GM12878 (cell line): ENCODE data around the gene TRIM17. TPM values are rescaled to one million over a fixed set of nuclear protein-coding genes. Genes with fewer than 3 reads are reported as not detected.

Experiments used
- ATAC-seq: fragments of 200-7000 bp; cut with Tn5 transposase; 3 replicates; pipeline ENCODE4 v1.9.1; 2020; ENCODE audit warnings: mild to moderate bottlenecking, moderate library complexity
- BruUV-seq: library from RNA; stranded (reverse); fragments of 400-500 nt; replicated peaks from 2 replicates; lab custom pipeline; 2021; lab: Mats Ljungman, UMichigan
- CTCF ChIA-PET: fragments of 300-600 bp; sonication (Branson Sonifier 250); formaldehyde crosslinking; extraction: SDS; loops from one replicate; lab custom pipeline; 2021; ENCODE audit warnings: inconsistent platforms; lab: Yijun Ruan, JAX
- POLR2A ChIA-PET: fragments of 350-600 bp; formaldehyde crosslinking; extraction: SDS; loops from one replicate; lab custom pipeline; 2021; ENCODE audit warnings: inconsistent platforms; lab: Charles Lee
- RAD21 ChIA-PET: fragments of 300-600 bp; sonication (Branson Sonifier 250); formaldehyde crosslinking; loops from one replicate; lab custom pipeline; 2023; ENCODE audit warnings: antibody characterized with exemption; ENCODE audit not compliant: unreplicated experiment; lab: Charles Lee
- SMC1A ChIA-PET: fragments of 300-600 bp; sonication (Branson Sonifier 250); formaldehyde crosslinking; loops from one replicate; lab custom pipeline; 2023; ENCODE audit not compliant: unreplicated experiment, uncharacterized antibody; lab: Charles Lee
- DNase-seq: peaks from one replicate; pipeline ENCODE4 v3.0.0-alpha.2; 2011; ENCODE audit warnings: low read depth, low spot score
- FAIRE-seq: peaks from 3 replicates; lab custom pipeline; 2011; peaks lifted over from hg19 to GRCh38; lab: Jason Lieb, UNC
- H2AFZ ChIP-seq: 2 replicates; pipeline ENCODE4 v1.6.0; 2011; ENCODE audit warnings: low read depth, low read length, control low read depth; ENCODE audit not compliant: control insufficient read depth
- H3K27ac ChIP-seq: 2 replicates; pipeline ENCODE4 v1.5.1; 2011; ENCODE audit warnings: control low read depth; ENCODE audit not compliant: control insufficient read depth, insufficient read depth
- H3K27me3 ChIP-seq, 2 experiments: replicated peaks in 1 of 2; 2 replicates each; pipeline versions ENCODE4 v1.6.0 to v1.6.1; 2011; ENCODE audit warnings: low read length in 1 of 2; ENCODE audit not compliant: control insufficient read depth in 2 of 2, insufficient read depth in 2 of 2
- H3K36me3 ChIP-seq, 2 experiments: 2 replicates each; pipeline ENCODE4 v1.5.1; 2011; ENCODE audit warnings: low read length in 1 of 2; ENCODE audit not compliant: control insufficient read depth in 2 of 2, insufficient read depth in 2 of 2
- H3K4me1 ChIP-seq: 2 replicates; pipeline ENCODE4 v1.6.1; 2011; ENCODE audit warnings: mild to moderate bottlenecking, low read length, moderate library complexity, mixed read lengths; ENCODE audit not compliant: control insufficient read depth, insufficient read depth
- H3K4me2 ChIP-seq: 2 replicates; pipeline ENCODE4 v1.6.0; 2011; ENCODE audit warnings: control low read depth; ENCODE audit not compliant: control insufficient read depth, insufficient read depth
- H3K4me3 ChIP-seq: fragments of 200-600 bp; sonication (generic); 2 replicates; pipeline ENCODE4 v1.5.1; 2016
- H3K79me2 ChIP-seq: 2 replicates; pipeline ENCODE4 v1.6.0; 2011; ENCODE audit warnings: low read length; ENCODE audit not compliant: control insufficient read depth, insufficient read depth
- H3K9ac ChIP-seq: 2 replicates; pipeline ENCODE4 v1.8.0; 2011; ENCODE audit warnings: low read length, control low read depth, mixed read lengths; ENCODE audit not compliant: control insufficient read depth, insufficient read depth
- H3K9me3 ChIP-seq: replicated peaks from 3 replicates; pipeline ENCODE4 v1.5.1; 2011; ENCODE audit warnings: mild to moderate bottlenecking, low read length; ENCODE audit not compliant: control insufficient read depth, insufficient read depth
- H4K20me1 ChIP-seq: 2 replicates; pipeline ENCODE4 v1.6.0; 2011; ENCODE audit not compliant: control insufficient read depth, insufficient read depth
- CBFB ChIP-seq: IDR thresholded peaks from 2 replicates; pipeline ENCODE4 v1.6.1; 2016; ENCODE audit warnings: antibody characterized with exemption, low read depth
- E2F8 ChIP-seq: fragments of 450-650 bp; IDR thresholded peaks from 2 replicates; pipeline ENCODE4 v1.6.1; 2018; ENCODE audit warnings: mild to moderate bottlenecking, low read depth, moderate library complexity; ENCODE audit not compliant: partially characterized antibody
- EP300 ChIP-seq, 2 experiments: fragments of 150-350 bp in 1 of 2; IDR thresholded peaks; 2 replicates each; pipeline ENCODE4 v1.6.1; 2011 to 2012; ENCODE audit warnings: low read depth in 2 of 2, low read length in 2 of 2, borderline replicate concordance in 1 of 2, improper control_type of control experiment in 1 of 2, inconsistent platforms in 1 of 2; ENCODE audit not compliant: control insufficient read depth in 1 of 2
- YBX1 ChIP-seq: fragments of 450-650 bp; IDR thresholded peaks from 2 replicates; pipeline ENCODE4 v1.6.1; 2016; ENCODE audit warnings: antibody characterized with exemption
- WGBS: methylation state at CpG from one replicate; pipeline ENCODE4 v1.1.6; 2016; ENCODE audit warnings: low lambda C conversion rate; ENCODE audit not compliant: insufficient replicate concordance, insufficient coverage; ENCODE audit errors: missing lambda C conversion rate; 5-methylcytosine and 5-hydroxymethylcytosine counted together
- in situ Hi-C: fragments of 300-500 bp; cut with MboI; formaldehyde crosslinking; loops from 9 replicates; pipeline ENCODE4 v1.14.3; 2018; ENCODE audit warnings: mixed read lengths
- intact Hi-C: fragments of 100-400 bp; cut with micrococcal nuclease; formaldehyde crosslinking; loops from one replicate; pipeline ENCODE4 v1.14.2; 2022; ENCODE audit not compliant: unreplicated experiment
- polyA plus RNA-seq, 11 experiments: library from polyadenylated mRNA; depleted of rRNA in 4 of 11; unstranded in 6 of 11; stranded (reverse) in 5 of 11; fragments of >200 nt; fragmentation: Nextera tagmentation in 4 of 11; fragmentation: Illumina TruSeq in 1 of 11; extraction: Ambion mirVana in 4 of 11; extraction: Trizol in 1 of 11; gene quantifications; 1 replicate in 1 of 11; 2 replicates in 10 of 11; pipeline versions ENCODE4 v1.2.1 to v1.2.3, GENCODE V29; 2011 to 2016; ENCODE audit warnings: inconsistent platforms in 2 of 11, missing spikeins in 2 of 11, low read depth in 1 of 11
- total RNA-seq, 4 experiments: library from RNA; depleted of rRNA in 3 of 4; stranded (reverse); fragments of >200 nt in 3 of 4; fragmentation: Illumina TruSeq in 1 of 4; extraction: Trizol in 1 of 4; gene quantifications; 2 replicates each; pipeline versions ENCODE4 v1.2.1 to v1.2.3, GENCODE V29; 2013 to 2021

TRIM17 gene
- total and polyA plus RNA-seq, 10 of the 15 experiments (the other 5 are each of a cell fraction or from before 2014, with no cell fraction given): 0.16 to 0.32 TPM; not detected in 8

DNA sequence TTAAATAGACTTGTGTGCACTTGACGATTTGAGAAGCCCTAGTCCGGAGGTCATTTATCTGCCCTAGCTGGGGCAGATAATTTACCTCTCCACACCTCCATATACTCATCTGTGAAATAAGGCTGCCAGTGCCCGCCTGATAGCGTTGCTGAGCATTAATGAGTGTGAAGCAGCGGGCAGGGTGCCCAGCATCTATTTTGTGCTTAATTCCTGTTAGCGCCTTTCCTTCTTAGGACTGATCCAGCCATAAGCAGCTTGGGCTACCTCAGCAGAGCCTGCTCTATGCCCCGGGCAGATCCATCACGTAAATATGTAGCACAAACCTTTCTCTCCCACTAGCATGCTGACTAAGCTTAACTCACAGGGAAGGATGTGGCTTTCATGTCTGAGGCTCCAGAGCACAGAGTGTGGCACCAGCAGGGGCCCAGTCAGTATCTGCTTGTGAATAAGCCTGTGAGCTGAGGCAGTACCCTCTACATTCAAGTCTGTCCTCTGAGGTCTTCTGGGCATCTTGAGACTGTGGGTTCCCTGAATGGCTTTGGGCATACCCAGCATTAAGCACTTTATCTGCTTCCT is 49.0 kb upstream of the TRIM17 start:
- WGBS: 74% methylated on average over 8 of the region's 8 CpGs
- Histone ChIP-seq H3K79me2 (no peaks in the 10 kb centered on the region), H3K27ac (no peak overlapping the region), H3K4me2 (no peak overlapping the region), H3K36me3 (no peaks in the 10 kb centered on the region), H3K9me3 (no peaks in the 10 kb centered on the region), H3K9ac (no peak overlapping the region), H3K27me3 (peaks cover 0 to 1% of the 10 kb centered on the region in 2 experiments; a peak in 3 of 4 replicates), H3K4me3 (no peak overlapping the region), H2AFZ (no peak overlapping the region), H3K4me1 (no peaks in the 10 kb centered on the region), H4K20me1 (no peaks in the 10 kb centered on the region)
- in situ Hi-C loops: no loop called here
- CTCF ChIA-PET: no interaction called here
- BruUV-seq: no TSS peak
- TF ChIP-seq EP300 (IDR thresholded peaks at IDR 0.05; ENCODE audit: borderline replicate concordance in 1 of 2, control insufficient read depth in 1 of 2, low read depth in 2 of 2, low read length in 2 of 2) (no peak), CBFB (no peak), E2F8 (no peak), YBX1 (no peak)
- ATAC-seq (no peak), DNase-seq (no peak), FAIRE-seq (no peak)
- POLR2A ChIA-PET: no interaction called here
- SMC1A ChIA-PET: interaction anchor here (1.5 kb wide), 1 partner anchor 35 kb away, joined by 5 read pairs; no protein-coding TSS in a partner anchor
- intact Hi-C loops: no loop called here
- RAD21 ChIA-PET: no interaction called here
